IPS DF 6.9 (cell line): ENCODE data around the gene BIRC7.

Experiments
- DNase-seq: peaks from one replicate; pipeline ENCODE4 v3.0.0-alpha.2; 2013; ENCODE audit warnings: low read depth, low spot score
- H3K27ac ChIP-seq: one replicate; pipeline ENCODE4 v1.5.1; 2013; ENCODE audit warnings: low read length, control low read depth
- H3K27me3 ChIP-seq: 2 replicates; pipeline ENCODE4 v1.6.1; 2013; ENCODE audit warnings: mild to moderate bottlenecking, low read length; ENCODE audit not compliant: control insufficient read depth, insufficient read depth
- H3K36me3 ChIP-seq: 2 replicates; pipeline ENCODE4 v1.6.1; 2013; ENCODE audit warnings: low read length; ENCODE audit not compliant: control insufficient read depth, insufficient read depth
- H3K4me1 ChIP-seq: 2 replicates; pipeline ENCODE4 v1.6.1; 2013; ENCODE audit warnings: low read length; ENCODE audit not compliant: control insufficient read depth, insufficient read depth
- H3K4me3 ChIP-seq: 2 replicates; pipeline ENCODE4 v1.5.1; 2013; ENCODE audit warnings: mild to moderate bottlenecking, low read length
- H3K9me3 ChIP-seq: 2 replicates; pipeline ENCODE4 v1.6.1; 2013; ENCODE audit warnings: low read length, inconsistent platforms; ENCODE audit not compliant: control insufficient read depth, insufficient read depth
- WGBS: extraction: QIAGEN DNeasy Blood & Tissue Kit; methylation state at CpG from one replicate; pipeline ENCODE4 v1.1.7; 2013; ENCODE audit warnings: mixed read lengths, missing lambda C conversion rate; ENCODE audit not compliant: insufficient read length, insufficient coverage; 5-methylcytosine and 5-hydroxymethylcytosine counted together

Gene BIRC7

DNA sequence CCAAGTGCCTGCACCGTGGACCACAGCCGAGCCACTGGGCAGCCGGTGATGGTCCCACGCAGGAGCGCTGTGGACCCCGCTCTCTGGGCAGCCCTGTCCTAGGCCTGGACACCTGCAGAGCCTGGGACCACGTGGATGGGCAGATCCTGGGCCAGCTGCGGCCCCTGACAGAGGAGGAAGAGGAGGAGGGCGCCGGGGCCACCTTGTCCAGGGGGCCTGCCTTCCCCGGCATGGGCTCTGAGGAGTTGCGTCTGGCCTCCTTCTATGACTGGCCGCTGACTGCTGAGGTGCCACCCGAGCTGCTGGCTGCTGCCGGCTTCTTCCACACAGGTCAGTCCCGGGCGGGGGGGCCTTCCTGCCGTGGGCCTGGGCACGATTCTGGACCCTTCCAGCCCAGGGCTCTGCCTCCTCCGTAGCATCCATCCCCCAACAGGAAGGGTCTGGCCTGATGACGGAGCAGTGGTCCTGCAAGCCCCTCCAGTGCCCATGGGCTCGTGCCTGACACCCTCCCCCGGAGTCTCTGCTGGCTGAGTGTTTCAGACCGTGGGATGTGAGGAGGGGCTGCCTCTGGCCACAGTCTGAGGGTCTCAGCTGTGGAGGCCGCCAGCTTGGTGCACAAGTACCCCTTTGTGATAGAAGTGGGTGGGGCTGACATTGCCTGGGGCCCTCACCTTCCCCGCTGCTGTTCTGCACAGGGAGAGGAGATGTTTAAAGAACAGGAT, 572 bp downstream of the BIRC7 start:
- H3K4me3 ChIP-seq, result no peak overlapping the region
- no peaks in the 10 kb centered on the region for H3K9me3 ChIP-seq
- H3K4me1 ChIP-seq, result peaks cover 4% of the 10 kb centered on the region
- no peaks in the 10 kb centered on the region for H3K27me3 ChIP-seq
- H3K27ac ChIP-seq, result no peak overlapping the region
- WGBS, result no CpG with 5 or more reads among the region's 26 CpGs
- no peaks in the 10 kb centered on the region for H3K36me3 ChIP-seq
- DNase-seq, result no peak

GRCh38 chr20:63238031-63238430, 2.3 kb downstream of the BIRC7 start:
- H3K4me1 ChIP-seq, result peaks cover 4% of the 10 kb centered on the region
- DNase-seq, result no peak
- H3K4me3 ChIP-seq, result no peak overlapping the region
- no CpG with 5 or more reads among the region's 10 CpGs for WGBS
- no peaks in the 10 kb centered on the region for H3K27me3 ChIP-seq
- no peaks in the 10 kb centered on the region for H3K36me3 ChIP-seq
- no peak overlapping the region for H3K27ac ChIP-seq
- H3K9me3 ChIP-seq, result no peaks in the 10 kb centered on the region

DNA sequence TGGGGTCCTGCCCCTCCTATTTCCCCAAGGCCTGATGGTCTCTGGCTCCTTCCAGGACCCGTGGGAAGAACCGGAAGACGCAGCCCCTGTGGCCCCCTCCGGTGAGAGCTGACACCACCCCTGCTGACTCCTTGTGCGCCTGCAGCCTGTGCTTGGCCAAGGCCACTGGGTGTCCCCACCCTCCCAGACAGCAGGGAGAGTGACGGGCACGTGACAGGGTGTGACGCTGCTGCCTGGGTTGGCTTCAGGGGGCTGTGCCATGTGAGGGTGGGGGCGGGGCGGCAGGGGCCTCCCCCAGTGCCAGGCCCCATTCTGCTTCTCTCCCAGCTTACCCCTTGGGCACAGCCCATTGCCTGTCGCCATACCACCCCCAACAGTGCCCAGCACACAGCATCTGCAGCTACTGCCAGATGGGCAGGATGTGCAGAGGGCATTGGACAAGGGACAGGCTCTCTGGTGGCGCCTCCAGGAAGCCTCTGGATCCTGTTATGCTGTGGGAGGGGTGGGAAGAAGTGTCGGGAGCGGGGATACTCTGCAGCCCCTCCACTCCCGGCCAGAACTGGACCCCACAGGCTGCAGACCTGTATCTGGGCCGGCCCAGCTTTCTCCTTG, 2.9 kb downstream of the BIRC7 start:
- no peaks in the 10 kb centered on the region for H3K36me3 ChIP-seq
- no peak for DNase-seq
- no peak overlapping the region for H3K27ac ChIP-seq
- no CpG with 5 or more reads among the region's 16 CpGs for WGBS
- no peaks in the 10 kb centered on the region for H3K9me3 ChIP-seq
- H3K27me3 ChIP-seq, result no peaks in the 10 kb centered on the region
- H3K4me1 ChIP-seq, result peaks cover 4% of the 10 kb centered on the region
- H3K4me3 ChIP-seq, result no peak overlapping the region

GRCh38 chr20:63239431-63239830, 3.7 kb downstream of the BIRC7 start:
- Histone ChIP-seq H3K4me3 (no peak overlapping the region), H3K27me3 (no peaks in the 10 kb centered on the region), H3K9me3 (no peaks in the 10 kb centered on the region), H3K27ac (no peak overlapping the region), H3K4me1 (peaks cover 4% of the 10 kb centered on the region), H3K36me3 (no peaks in the 10 kb centered on the region)
- no peak for DNase-seq
- no CpG with 5 or more reads among the region's 30 CpGs for WGBS

DNA sequence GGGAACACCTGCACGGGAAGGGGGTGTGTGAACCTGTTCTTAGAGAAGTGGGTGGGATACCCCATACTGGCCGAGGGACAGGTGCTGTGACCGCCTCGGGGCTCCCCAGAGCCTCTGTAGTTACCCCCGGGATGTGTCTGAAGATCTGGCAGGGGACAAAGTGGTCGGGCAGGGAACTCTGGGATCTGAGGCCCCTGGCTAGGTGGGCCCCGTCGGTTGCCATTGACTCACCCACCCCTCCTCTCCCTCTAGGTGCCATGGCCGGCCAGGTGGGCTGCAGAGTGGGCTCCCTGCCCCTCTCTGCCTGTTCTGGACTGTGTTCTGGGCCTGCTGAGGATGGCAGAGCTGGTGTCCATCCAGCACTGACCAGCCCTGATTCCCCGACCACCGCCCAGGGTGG, 4.3 kb downstream of the BIRC7 start:
- WGBS, result no CpG with 5 or more reads among the region's 11 CpGs
- peaks cover 4% of the 10 kb centered on the region for H3K4me1 ChIP-seq
- no peaks in the 10 kb centered on the region for H3K9me3 ChIP-seq
- no peak overlapping the region for H3K27ac ChIP-seq
- no peak overlapping the region for H3K4me3 ChIP-seq
- H3K36me3 ChIP-seq, result no peaks in the 10 kb centered on the region
- no peak for DNase-seq
- H3K27me3 ChIP-seq, result no peaks in the 10 kb centered on the region

DNA sequence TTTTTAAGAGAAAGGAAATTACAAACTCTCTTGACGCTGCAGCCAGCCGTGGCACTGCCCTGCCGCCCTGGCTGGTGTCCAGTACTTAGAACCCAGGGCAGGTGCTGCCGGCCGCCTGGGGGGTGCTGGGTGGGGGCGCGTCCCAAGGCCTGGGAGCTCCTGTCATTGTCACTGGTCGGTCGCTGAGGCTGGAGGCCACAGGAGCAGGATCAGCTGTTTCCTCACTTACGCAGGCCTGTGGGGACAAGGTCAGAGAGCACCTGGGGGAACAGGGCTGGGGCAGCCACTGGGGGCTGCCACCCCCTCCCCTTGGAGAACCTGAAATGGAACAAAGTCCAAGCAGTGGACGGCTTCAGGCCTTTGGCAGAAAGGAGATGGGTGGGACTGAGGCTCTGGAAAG, 5.6 kb downstream of the BIRC7 start:
- DNase-seq, result no peak
- Histone ChIP-seq H3K9me3 (no peaks in the 10 kb centered on the region), H3K4me3 (no peak overlapping the region), H3K27me3 (no peaks in the 10 kb centered on the region), H3K4me1 (no peaks in the 10 kb centered on the region), H3K27ac (no peak overlapping the region), H3K36me3 (no peaks in the 10 kb centered on the region)
- WGBS, result no CpG with 5 or more reads among the region's 11 CpGs

DNA sequence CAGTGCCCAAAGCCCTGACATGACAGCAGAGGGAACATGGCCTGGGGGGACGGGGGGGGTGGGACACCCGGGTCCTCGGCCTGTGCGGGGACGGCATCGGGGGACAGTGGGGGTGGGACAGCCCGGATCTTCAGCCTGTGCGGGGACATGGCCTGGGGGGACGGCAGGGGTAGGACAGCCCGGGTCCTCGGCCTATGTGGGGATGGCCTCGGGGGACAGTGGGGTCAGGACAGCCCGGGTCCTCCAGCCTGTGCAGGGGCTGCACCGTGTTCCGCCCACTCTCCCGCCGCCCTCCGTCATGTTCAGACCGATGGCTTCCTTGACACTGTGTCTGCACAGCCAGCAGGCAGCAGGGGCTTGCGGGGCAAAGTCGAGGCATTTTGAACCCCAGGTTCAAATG, 7.0 kb downstream of the BIRC7 start:
- no peak for DNase-seq
- WGBS, result no CpG with 5 or more reads among the region's 21 CpGs
- Histone ChIP-seq H3K36me3 (no peaks in the 10 kb centered on the region), H3K27ac (no peak overlapping the region), H3K9me3 (no peaks in the 10 kb centered on the region), H3K27me3 (no peaks in the 10 kb centered on the region), H3K4me1 (peaks cover 11% of the 10 kb centered on the region), H3K4me3 (no peak overlapping the region)

GRCh38 chr20:63243604-63244247, 8.0 kb downstream of the BIRC7 start:
- DNase-seq, result no peak
- Histone ChIP-seq H3K9me3 (no peaks in the 10 kb centered on the region), H3K4me1 (peaks cover 11% of the 10 kb centered on the region), H3K36me3 (no peaks in the 10 kb centered on the region), H3K4me3 (no peak overlapping the region), H3K27ac (no peak overlapping the region), H3K27me3 (no peaks in the 10 kb centered on the region)
- WGBS, result no CpG with 5 or more reads among the region's 25 CpGs

DNA sequence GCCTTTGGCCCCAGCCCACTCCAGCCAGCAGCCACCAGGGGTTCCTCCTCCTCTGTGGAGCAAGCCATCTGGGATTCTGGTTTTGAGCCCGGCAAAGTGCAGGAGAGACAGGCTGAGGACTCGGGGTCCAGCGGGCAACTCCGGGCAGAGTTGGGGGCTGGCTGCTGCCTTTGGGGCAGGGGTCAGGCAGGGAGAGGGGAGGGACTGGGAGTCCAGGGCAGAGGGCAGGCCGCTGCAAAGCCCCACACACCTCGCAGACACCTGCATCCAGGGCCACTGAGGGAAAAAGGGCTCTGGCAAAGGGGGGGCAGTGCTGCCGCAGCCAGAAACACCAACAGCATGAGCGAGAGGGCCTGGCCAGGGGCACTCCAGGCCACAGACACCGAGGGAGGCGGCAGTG, 8.8 kb downstream of the BIRC7 start:
- H3K4me3 ChIP-seq, result no peak overlapping the region
- H3K36me3 ChIP-seq, result no peaks in the 10 kb centered on the region
- H3K4me1 ChIP-seq, result peaks cover 11% of the 10 kb centered on the region
- DNase-seq, result no peak
- no CpG with 5 or more reads among the region's 10 CpGs for WGBS
- H3K27me3 ChIP-seq, result no peaks in the 10 kb centered on the region
- H3K9me3 ChIP-seq, result no peaks in the 10 kb centered on the region
- no peak overlapping the region for H3K27ac ChIP-seq

- no peak overlapping the region for H3K27ac ChIP-seq
- DNase-seq, result no peak
- H3K36me3 ChIP-seq, result no peaks in the 10 kb centered on the region
- WGBS, result no CpG with 5 or more reads among the region's 50 CpGs
- no peak overlapping the region for H3K4me3 ChIP-seq
- peaks cover 11% of the 10 kb centered on the region for H3K4me1 ChIP-seq
- no peaks in the 10 kb centered on the region for H3K9me3 ChIP-seq
- H3K27me3 ChIP-seq, result no peaks in the 10 kb centered on the region
Measured at GRCh38 chr20:63246490-63247288, 11.0 kb downstream of the BIRC7 start.
